Testis (tissue), 3 donors: ENCODE measurements around the gene VWA1. TPM values are rescaled to one million over a fixed set of nuclear protein-coding genes. Genes with fewer than 3 reads are reported as not detected.

Source experiments
- DNase-seq: peaks from one replicate; pipeline ENCODE4 v3.0.0-alpha.2; 2019
- H3K27ac ChIP-seq, 2 donors: fragments of 200-600 bp; sonication (generic); one replicate each; pipeline ENCODE4 v1.5.1; 2019
- H3K27me3 ChIP-seq: fragments of 200-600 bp; sonication (generic); one replicate; pipeline ENCODE4 v1.5.1; 2019
- H3K36me3 ChIP-seq: fragments of 200-600 bp; sonication (generic); one replicate; pipeline ENCODE4 v1.5.1; 2017; ENCODE audit warnings: low read depth; ENCODE audit errors: missing control alignments
- H3K4me1 ChIP-seq: fragments of 200-600 bp; sonication (generic); one replicate; pipeline ENCODE4 v1.5.1; 2019
- H3K4me3 ChIP-seq, 2 donors: fragments of 200-600 bp; sonication (generic); one replicate each; pipeline ENCODE4 v1.5.1; 2017 to 2019
- H3K9me3 ChIP-seq: fragments of 200-600 bp; sonication (generic); one replicate; pipeline ENCODE4 v1.5.1; 2017
- POLR2A ChIP-seq: fragments of 450-650 bp; IDR thresholded peaks from one replicate; pipeline ENCODE4 v1.6.1; 2017; ENCODE audit warnings: antibody characterized with exemption, mild to moderate bottlenecking, moderate library complexity
- WGBS, 2 donors: methylation state at CpG; one replicate each; pipeline ENCODE4 v1.1.5; 2018; 5-methylcytosine and 5-hydroxymethylcytosine counted together
- intact Hi-C: fragments of 100-400 bp; cut with DNase I; formaldehyde crosslinking; loops from one replicate; pipeline ENCODE4 v1.15.1; 2023; ENCODE audit warnings: low total_unique reads
- polyA plus RNA-seq: library from polyadenylated mRNA; stranded (reverse); fragments of 350-450 nt; fragmentation: Illumina TruSeq; extraction: RNeasy Lipid Tissue Mini Kit (QIAGEN cat#74804); gene quantifications from one replicate; pipeline ENCODE4 v1.2.3, GENCODE V29; 2014; ENCODE audit warnings: low read depth, low replicate concordance; ENCODE audit not compliant: insufficient read depth
- total RNA-seq, 2 donors: library from RNA; depleted of rRNA; stranded (reverse); fragments of >200 nt; gene quantifications; one replicate each; pipeline ENCODE4 v1.2.3, GENCODE V29; 2016
- TF ChIP-seq, protein P1 (sequence below), 3 experiments: fragments of 450-650 bp in 2 of 3; fragments of 200-600 bp in 1 of 3; sonication (generic) in 1 of 3; IDR thresholded peaks; one replicate each; pipeline ENCODE4 v1.5.1; 2016 to 2019; ENCODE audit warnings: antibody characterized with exemption in 3 of 3, mild to moderate bottlenecking in 2 of 3, moderate library complexity in 1 of 3

The VWA1 gene
- total and polyA plus RNA-seq, 3 donors from 2014 or later, result 46.6 to 90.6 (median 64.0) TPM

DNA sequence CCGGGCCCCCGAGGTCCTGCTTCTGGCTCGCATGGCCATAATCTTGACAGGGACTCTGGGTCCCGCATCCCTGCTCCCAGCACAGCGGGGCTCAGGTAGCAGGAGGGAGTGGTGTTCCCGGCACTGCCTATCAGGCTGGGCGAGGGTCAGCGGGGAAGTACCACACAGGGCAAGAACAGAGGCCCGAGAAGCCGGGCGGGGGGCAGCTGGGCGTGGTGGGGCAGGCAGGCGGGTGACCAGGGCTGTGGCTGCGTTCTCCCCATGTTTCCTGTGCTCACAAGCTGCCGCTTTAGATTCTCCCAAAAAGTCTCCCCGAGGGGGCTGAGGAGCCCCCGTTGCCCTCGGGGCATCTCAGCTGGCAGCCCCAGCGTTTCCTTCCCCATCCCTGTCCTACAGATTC, 54.4 kb downstream of the VWA1 start:
- no peaks in the 10 kb centered on the region for H3K9me3 ChIP-seq
- H3K27me3 ChIP-seq, result no peaks in the 10 kb centered on the region
- 95% methylated on average over 15 to 19 of the region's 19 CpGs for WGBS, 2 donors
- no peak overlapping the region for H3K4me3 ChIP-seq
- no peak overlapping the region for H3K27ac ChIP-seq
- intact Hi-C loops, result no loop called here
- H3K36me3 ChIP-seq, result no peaks in the 10 kb centered on the region
- no peak for DNase-seq
- TF ChIP-seq, protein P1, sequence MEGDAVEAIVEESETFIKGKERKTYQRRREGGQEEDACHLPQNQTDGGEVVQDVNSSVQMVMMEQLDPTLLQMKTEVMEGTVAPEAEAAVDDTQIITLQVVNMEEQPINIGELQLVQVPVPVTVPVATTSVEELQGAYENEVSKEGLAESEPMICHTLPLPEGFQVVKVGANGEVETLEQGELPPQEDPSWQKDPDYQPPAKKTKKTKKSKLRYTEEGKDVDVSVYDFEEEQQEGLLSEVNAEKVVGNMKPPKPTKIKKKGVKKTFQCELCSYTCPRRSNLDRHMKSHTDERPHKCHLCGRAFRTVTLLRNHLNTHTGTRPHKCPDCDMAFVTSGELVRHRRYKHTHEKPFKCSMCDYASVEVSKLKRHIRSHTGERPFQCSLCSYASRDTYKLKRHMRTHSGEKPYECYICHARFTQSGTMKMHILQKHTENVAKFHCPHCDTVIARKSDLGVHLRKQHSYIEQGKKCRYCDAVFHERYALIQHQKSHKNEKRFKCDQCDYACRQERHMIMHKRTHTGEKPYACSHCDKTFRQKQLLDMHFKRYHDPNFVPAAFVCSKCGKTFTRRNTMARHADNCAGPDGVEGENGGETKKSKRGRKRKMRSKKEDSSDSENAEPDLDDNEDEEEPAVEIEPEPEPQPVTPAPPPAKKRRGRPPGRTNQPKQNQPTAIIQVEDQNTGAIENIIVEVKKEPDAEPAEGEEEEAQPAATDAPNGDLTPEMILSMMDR (IDR thresholded peaks at IDR 0.05), result no peak
- no peaks in the 10 kb centered on the region for H3K4me1 ChIP-seq

DNA sequence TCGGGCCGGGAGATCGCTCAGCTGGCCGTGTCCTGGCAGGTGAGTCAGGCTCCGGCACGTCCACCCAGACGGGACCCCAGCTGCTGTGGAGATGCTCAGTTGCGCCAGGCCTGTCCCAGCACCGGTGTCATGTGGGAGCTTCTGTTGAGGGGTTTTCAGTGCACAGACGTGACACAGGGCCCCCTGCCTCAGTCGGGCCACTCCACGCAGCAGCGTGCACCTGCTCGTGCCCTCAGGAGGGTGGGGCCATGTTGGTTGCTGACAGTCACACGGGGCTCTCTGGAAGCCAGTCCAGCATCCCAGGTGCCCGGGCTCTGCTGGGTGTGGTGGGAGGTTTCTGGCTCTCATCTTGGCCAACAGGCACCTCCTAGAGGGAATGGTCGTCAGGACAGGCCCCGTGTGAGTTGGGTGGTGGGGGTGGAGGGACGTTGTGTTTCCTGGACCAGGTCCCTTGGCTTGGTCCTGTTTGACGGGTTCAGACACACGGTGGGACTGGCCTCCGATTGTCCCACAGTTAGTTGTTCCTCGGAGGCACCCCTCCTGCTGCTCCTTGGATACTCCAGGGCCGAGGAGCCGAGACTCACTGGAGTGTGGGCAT, 55.2 kb downstream of the VWA1 start:
- intact Hi-C loops, result no loop called here
- 95 to 97% methylated on average over 12 to 23 of the region's 25 CpGs for WGBS, 2 donors
- H3K4me3 ChIP-seq, result no peak overlapping the region

DNA sequence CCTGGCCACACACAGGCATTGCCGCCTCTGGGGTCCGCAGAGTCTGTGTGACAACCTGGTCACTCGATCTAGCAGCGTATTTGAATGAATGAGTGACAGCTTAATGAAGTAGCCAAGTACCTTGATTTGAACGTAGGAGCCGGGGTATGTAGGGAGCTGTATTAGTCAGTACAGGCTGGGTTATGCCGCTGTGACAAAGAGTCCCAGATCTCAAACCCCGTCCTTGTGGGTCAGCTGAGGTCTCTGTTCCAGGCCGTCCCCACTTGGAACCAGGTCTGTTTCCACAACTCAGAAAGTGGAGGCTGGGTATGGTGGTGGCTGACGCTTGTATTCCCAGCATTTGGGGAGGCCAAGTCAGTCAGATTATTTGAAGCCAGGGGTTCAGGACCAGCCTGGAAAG, 56.1 kb downstream of the VWA1 start:
- H3K36me3 ChIP-seq, result no peaks in the 10 kb centered on the region
- no peak for DNase-seq
- WGBS, 2 donors, result 96 to 97% methylated on average over 10 of the region's 10 CpGs
- TF ChIP-seq, protein P1 (IDR thresholded peaks at IDR 0.05), result no peak
- TF ChIP-seq POLR2A, result no peak
- H3K4me3 ChIP-seq, result no peak overlapping the region
- H3K9me3 ChIP-seq, result no peaks in the 10 kb centered on the region
- H3K4me1 ChIP-seq, result no peaks in the 10 kb centered on the region
- H3K27ac ChIP-seq, result no peak overlapping the region
- intact Hi-C loops, result no loop called here
- H3K27me3 ChIP-seq, result no peaks in the 10 kb centered on the region

More for the DNA sequence above, 55.2 kb downstream of the VWA1 start:
- Histone ChIP-seq H3K27ac (no peak overlapping the region), H3K9me3 (no peaks in the 10 kb centered on the region), H3K27me3 (no peaks in the 10 kb centered on the region), H3K4me1 (no peaks in the 10 kb centered on the region), H3K36me3 (no peaks in the 10 kb centered on the region)
- no peak for TF ChIP-seq POLR2A
- TF ChIP-seq, protein P1 (IDR thresholded peaks at IDR 0.05), result no peak
- DNase-seq, result no peak

Other genes starting within 250 kb of the VWA1 start
- not detected for gene TNFRSF18, start 229.1 kb upstream of the VWA1 start, total RNA-seq
- gene TNFRSF18, start 229.1 kb upstream of the VWA1 start, polyA plus RNA-seq, result 0.67 TPM
- gene TNFRSF4, start 221.5 kb upstream of the VWA1 start, total RNA-seq, result 1 to 10 TPM in 1 of 2 donors, under 1 TPM in 1; 0.87 to 1.4 TPM
- 0.80 TPM for gene TNFRSF4, start 221.5 kb upstream of the VWA1 start, polyA plus RNA-seq
- 100 to 1,000 TPM; 146 to 158 TPM for gene SDF4, start 203.7 kb upstream of the VWA1 start, total RNA-seq
- 167 TPM for gene SDF4, start 203.7 kb upstream of the VWA1 start, polyA plus RNA-seq
- gene B3GALT6, start 203.5 kb upstream of the VWA1 start, total RNA-seq, result 10 to 100 TPM; 26.1 to 37.3 TPM
- gene B3GALT6, start 203.5 kb upstream of the VWA1 start, polyA plus RNA-seq, result 8.5 TPM
- 1 to 10 TPM; 4.7 to 7.7 TPM for gene C1QTNF12, start 189.0 kb upstream of the VWA1 start, total RNA-seq
- 2.7 TPM for gene C1QTNF12, start 189.0 kb upstream of the VWA1 start, polyA plus RNA-seq
- 100 to 1,000 TPM; 133 to 139 TPM for gene UBE2J2, start 161.8 kb upstream of the VWA1 start, total RNA-seq
- 203 TPM for gene UBE2J2, start 161.8 kb upstream of the VWA1 start, polyA plus RNA-seq
- 10 to 100 TPM; 49.9 to 58.7 TPM for gene SCNN1D, start 155.3 kb upstream of the VWA1 start, total RNA-seq
- 21.0 TPM for gene SCNN1D, start 155.3 kb upstream of the VWA1 start, polyA plus RNA-seq
- gene ACAP3, start 127.8 kb upstream of the VWA1 start, total RNA-seq, result 10 to 100 TPM; 53.0 to 62.7 TPM
- gene ACAP3, start 127.8 kb upstream of the VWA1 start, polyA plus RNA-seq, result 16.8 TPM
- 10 to 100 TPM; 35.4 to 39.0 TPM for gene PUSL1, start 127.1 kb upstream of the VWA1 start, total RNA-seq
- gene PUSL1, start 127.1 kb upstream of the VWA1 start, polyA plus RNA-seq, result 12.4 TPM
- gene INTS11, start 111.0 kb upstream of the VWA1 start, total RNA-seq, result 100 to 1,000 TPM; 220 to 232 TPM
- gene INTS11, start 111.0 kb upstream of the VWA1 start, polyA plus RNA-seq, result 213 TPM
- gene CPTP, start 110.9 kb upstream of the VWA1 start, total RNA-seq, result 10 to 100 TPM; 64.4 to 82.3 TPM
- gene CPTP, start 110.9 kb upstream of the VWA1 start, polyA plus RNA-seq, result 129 TPM
- 1 to 10 TPM; 1.5 TPM for gene TAS1R3, start 104.4 kb upstream of the VWA1 start, total RNA-seq
- 0.66 TPM for gene TAS1R3, start 104.4 kb upstream of the VWA1 start, polyA plus RNA-seq
- 100 to 1,000 TPM; 169 to 183 TPM for gene DVL1, start 86.3 kb upstream of the VWA1 start, total RNA-seq
- gene DVL1, start 86.3 kb upstream of the VWA1 start, polyA plus RNA-seq, result 65.8 TPM
- gene MXRA8, start 77.1 kb upstream of the VWA1 start, total RNA-seq, result 100 to 1,000 TPM in 1 of 2 donors, 10 to 100 TPM in 1; 60.2 to 102 TPM
- gene MXRA8, start 77.1 kb upstream of the VWA1 start, polyA plus RNA-seq, result 63.3 TPM
- gene AURKAIP1, start 60.5 kb upstream of the VWA1 start, total RNA-seq, result 100 to 1,000 TPM; 224 to 328 TPM
- 313 TPM for gene AURKAIP1, start 60.5 kb upstream of the VWA1 start, polyA plus RNA-seq
- 100 to 1,000 TPM; 204 to 209 TPM for gene CCNL2, start 36.4 kb upstream of the VWA1 start, total RNA-seq
- 90.9 TPM for gene CCNL2, start 36.4 kb upstream of the VWA1 start, polyA plus RNA-seq
- gene MRPL20, start 28.4 kb upstream of the VWA1 start, total RNA-seq, result 100 to 1,000 TPM; 104 to 123 TPM
- 110 TPM for gene MRPL20, start 28.4 kb upstream of the VWA1 start, polyA plus RNA-seq
- gene ANKRD65, start 14.4 kb upstream of the VWA1 start, total RNA-seq, result 10 to 100 TPM; 10.4 to 14.7 TPM
- gene ANKRD65, start 14.4 kb upstream of the VWA1 start, polyA plus RNA-seq, result 10.0 TPM
- gene ATAD3C, start 14.0 kb downstream of the VWA1 start, total RNA-seq, result 1 to 10 TPM; 1.3 to 3.0 TPM
- 1.5 TPM for gene ATAD3C, start 14.0 kb downstream of the VWA1 start, polyA plus RNA-seq
- 10 to 100 TPM; 46.3 to 55.6 TPM for gene ATAD3B, start 36.1 kb downstream of the VWA1 start, total RNA-seq
- gene ATAD3B, start 36.1 kb downstream of the VWA1 start, polyA plus RNA-seq, result 19.1 TPM
- 10 to 100 TPM; 35.7 to 37.4 TPM for gene ATAD3A, start 76.5 kb downstream of the VWA1 start, total RNA-seq
- gene ATAD3A, start 76.5 kb downstream of the VWA1 start, polyA plus RNA-seq, result 22.0 TPM
- 1 to 10 TPM; 3.6 to 6.3 TPM for gene TMEM240, start 104.9 kb downstream of the VWA1 start, total RNA-seq
- gene TMEM240, start 104.9 kb downstream of the VWA1 start, polyA plus RNA-seq, result 4.3 TPM
- 100 to 1,000 TPM; 146 to 158 TPM for gene SSU72, start 139.2 kb downstream of the VWA1 start, total RNA-seq
- 67.0 TPM for gene SSU72, start 139.2 kb downstream of the VWA1 start, polyA plus RNA-seq
- 10 to 100 TPM; 36.8 to 54.0 TPM for gene FNDC10, start 164.4 kb downstream of the VWA1 start, total RNA-seq
- 15.5 TPM for gene FNDC10, start 164.4 kb downstream of the VWA1 start, polyA plus RNA-seq
- 100 to 1,000 TPM; 154 to 172 TPM for gene MIB2, start 179.8 kb downstream of the VWA1 start, total RNA-seq
- 38.7 TPM for gene MIB2, start 179.8 kb downstream of the VWA1 start, polyA plus RNA-seq
- gene MMP23B, start 196.5 kb downstream of the VWA1 start, total RNA-seq, result 10 to 100 TPM; 49.0 to 50.2 TPM
- gene MMP23B, start 196.5 kb downstream of the VWA1 start, polyA plus RNA-seq, result 13.1 TPM
- gene CDK11B, start 223.3 kb downstream of the VWA1 start, total RNA-seq, result 10 to 100 TPM; 48.1 to 56.0 TPM
- 57.7 TPM for gene CDK11B, start 223.3 kb downstream of the VWA1 start, polyA plus RNA-seq